Heart right ventricle (tissue), 16 donors: ENCODE measurements around the gene COL8A1. TPM values are rescaled to one million over a fixed set of nuclear protein-coding genes. Genes with fewer than 3 reads are reported as not detected.

ENCODE experiments used
- ATAC-seq, 8 donors: fragments of 200-7000 bp; cut with Tn5 transposase; one replicate each; pipeline ENCODE4 v1.9.1; 2020; ENCODE audit warnings: mild to moderate bottlenecking in 8 of 8, moderate library complexity in 8 of 8, moderate number of reproducible peaks in 1 of 8
- DNase-seq, 2 donors: peaks; one replicate each; pipeline ENCODE4 v3.0.0-alpha.2; 2020
- H3K27ac ChIP-seq, 10 donors: fragments of 200-600 bp; sonication (generic) in 2 of 10; one replicate each; pipeline versions ENCODE4 v1.5.0 to v1.8.0; 2020 to 2022; ENCODE audit warnings: mild to moderate bottlenecking in 3 of 10
- H3K27me3 ChIP-seq, 7 donors: fragments of 200-600 bp; one replicate each; pipeline ENCODE4 v1.8.0; 2021 to 2022; ENCODE audit warnings: mild to moderate bottlenecking in 2 of 7
- H3K36me3 ChIP-seq, 9 donors: fragments of 200-600 bp; sonication (generic) in 1 of 9; one replicate each; pipeline versions ENCODE4 v1.5.0 to v1.8.0; 2020 to 2022; ENCODE audit warnings: mild to moderate bottlenecking in 2 of 9
- H3K4me1 ChIP-seq, 9 donors: fragments of 200-600 bp; sonication (generic) in 1 of 9; one replicate each; pipeline versions ENCODE4 v1.5.0 to v1.8.0; 2020 to 2022; ENCODE audit warnings: mild to moderate bottlenecking in 4 of 9
- H3K4me3 ChIP-seq, 10 donors: fragments of 200-600 bp; sonication (generic) in 2 of 10; one replicate each; pipeline versions ENCODE4 v1.5.0 to v1.8.0; 2020 to 2022; ENCODE audit warnings: mild to moderate bottlenecking in 7 of 10, moderate library complexity in 2 of 10
- H3K9me3 ChIP-seq, 11 donors: fragments of 200-600 bp in 10 of 11; sonication (generic) in 2 of 11; one replicate each; pipeline versions ENCODE4 v1.5.0 to v1.8.0; 2013 to 2022; ENCODE audit warnings: mild to moderate bottlenecking in 2 of 11, control low read depth in 1 of 11, moderate library complexity in 1 of 11
- WGBS, 2 donors: extraction: QIAGEN DNeasy Blood & Tissue Kit; methylation state at CpG; one replicate each; pipeline ENCODE4 v1.1.7; 2013; ENCODE audit warnings: inconsistent platforms in 1 of 2; 5-methylcytosine and 5-hydroxymethylcytosine counted together
- intact Hi-C, 10 donors: fragments of 100-400 bp; cut with DNase I; formaldehyde crosslinking; loops; one replicate each; pipeline versions ENCODE4 v1.11.1 to v1.14.2; 2022
- polyA plus RNA-seq, 2 donors: library from polyadenylated mRNA; stranded (reverse); fragments of 200-250 nt; gene quantifications; one replicate each; pipeline ENCODE4 v1.2.3, GENCODE V29; 2013
- total RNA-seq, 10 donors: library from RNA; stranded (reverse); fragmentation: NEBNext Ultra II Directional in 3 of 10; extraction: Animal tissue kit (Norgen Biotek cat#: 25700) in 3 of 10; gene quantifications; one replicate each; pipeline versions ENCODE4 v1.2.1 to v1.2.4, GENCODE V29; 2021 to 2023
- TF ChIP-seq, protein P1 (sequence below), 9 donors: fragments of 200-600 bp; sonication (generic) in 2 of 9; IDR thresholded peaks; one replicate each; pipeline versions ENCODE4 v1.5.0 to v1.8.0; 2021 to 2022; ENCODE audit warnings: antibody characterized with exemption in 9 of 9, mild to moderate bottlenecking in 5 of 9, moderate library complexity in 1 of 9
- donor health status: Arrhythmogenic right ventricular cardiomyopathy.
- donor health status: ischemic (EF 13 %, LVEDD 7.1; RV severe dilation, severe dysfunction).
- donor health status: healthy with polysubstance abuse.
- donor health status: DM: no; HTN: yes; CAD: no.
- donor health status: DM: no; HTN: no; CAD: no.
- donor health status: ischemic (EF 25% LVEDD 6.9; RV normal size, moderate dysfunction).
- donor health status: ischemic (EF 25% LVEDD 5.7; RV mildly dilated, moderate dysfunction).
- donor health status: healthy.
- donor health status: DM: yes; HTN: yes; CAD: no.
- donor health status: Ischemic cardiomyopathy.
- donor health status: ischemic (EF 35%, LVEDD 5.7; RV mildly dilated, moderate dysfunction).
- donor health status: nonischemic (EF 11% LVEDD 7.7; RV severe dilation, severe dysfunction).
- donor health status: DM: yes; HTN: yes; CAD: no.
- donor health status: PGD.
- donor health status: ischemic (EF 29% LVEDD 5.4; RV normal size, mild dysfunction).
- donor health status: nonischemic (EF 23%, LVEDD 6.1; RV moderate dilation, normal function).

COL8A1 gene
- total and polyA plus RNA-seq, 12 donors: 7.5 to 32.2 (median 14.5) TPM

DNA sequence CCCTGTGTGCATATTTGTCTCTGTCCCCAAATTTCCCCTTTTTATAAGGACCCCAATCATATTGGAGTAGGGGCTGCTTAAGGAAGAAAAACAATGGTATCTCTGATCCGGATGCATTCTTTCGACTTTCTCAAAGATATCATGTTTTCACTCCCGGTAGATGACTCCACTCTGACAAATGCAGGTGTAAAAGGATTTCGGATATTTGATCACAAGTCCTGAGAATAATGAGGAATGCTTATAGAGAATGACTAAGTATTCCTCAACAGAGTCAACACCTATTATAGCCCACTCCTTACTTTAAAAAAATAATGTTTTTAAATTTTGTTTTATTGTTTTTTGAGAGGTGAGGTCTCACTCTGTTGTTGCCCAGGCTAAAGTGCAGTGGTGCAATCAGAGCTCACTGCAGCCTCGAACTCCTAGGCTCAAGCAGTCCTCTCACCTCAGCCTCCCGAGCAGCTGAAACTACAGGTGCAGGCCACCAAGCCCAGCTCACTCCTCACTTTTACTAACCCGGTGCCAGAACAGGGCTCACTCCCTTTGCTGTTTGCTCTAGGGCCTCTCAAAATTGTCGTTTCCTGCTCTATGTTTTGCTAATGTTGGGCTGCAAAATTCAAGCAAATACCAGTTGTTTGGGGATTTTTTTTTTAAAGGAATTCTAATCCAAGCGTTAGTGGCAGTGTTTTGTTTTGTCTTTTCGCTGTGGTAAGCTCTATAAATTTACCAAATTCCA is 24.6 kb downstream of the COL8A1 start:
- H3K4me3 ChIP-seq: no peak overlapping the region
- 73 to 77% methylated on average over 10 of the region's 10 CpGs for WGBS, 2 donors
- intact Hi-C loops: no loop called here
- H3K4me1 ChIP-seq: peaks cover 0 to 38% (median 13%) of the 10 kb centered on the region in 9 donors
- H3K27ac ChIP-seq: no peak overlapping the region
- no peaks in the 10 kb centered on the region for H3K9me3 ChIP-seq
- TF ChIP-seq, protein P1, sequence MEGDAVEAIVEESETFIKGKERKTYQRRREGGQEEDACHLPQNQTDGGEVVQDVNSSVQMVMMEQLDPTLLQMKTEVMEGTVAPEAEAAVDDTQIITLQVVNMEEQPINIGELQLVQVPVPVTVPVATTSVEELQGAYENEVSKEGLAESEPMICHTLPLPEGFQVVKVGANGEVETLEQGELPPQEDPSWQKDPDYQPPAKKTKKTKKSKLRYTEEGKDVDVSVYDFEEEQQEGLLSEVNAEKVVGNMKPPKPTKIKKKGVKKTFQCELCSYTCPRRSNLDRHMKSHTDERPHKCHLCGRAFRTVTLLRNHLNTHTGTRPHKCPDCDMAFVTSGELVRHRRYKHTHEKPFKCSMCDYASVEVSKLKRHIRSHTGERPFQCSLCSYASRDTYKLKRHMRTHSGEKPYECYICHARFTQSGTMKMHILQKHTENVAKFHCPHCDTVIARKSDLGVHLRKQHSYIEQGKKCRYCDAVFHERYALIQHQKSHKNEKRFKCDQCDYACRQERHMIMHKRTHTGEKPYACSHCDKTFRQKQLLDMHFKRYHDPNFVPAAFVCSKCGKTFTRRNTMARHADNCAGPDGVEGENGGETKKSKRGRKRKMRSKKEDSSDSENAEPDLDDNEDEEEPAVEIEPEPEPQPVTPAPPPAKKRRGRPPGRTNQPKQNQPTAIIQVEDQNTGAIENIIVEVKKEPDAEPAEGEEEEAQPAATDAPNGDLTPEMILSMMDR (IDR thresholded peaks at IDR 0.05): no peak
- ATAC-seq (no peak), DNase-seq (no peak)
- peaks cover 0 to 5% (median 0%) of the 10 kb centered on the region in 7 donors for H3K27me3 ChIP-seq
- H3K36me3 ChIP-seq: no peaks in the 10 kb centered on the region

DNA sequence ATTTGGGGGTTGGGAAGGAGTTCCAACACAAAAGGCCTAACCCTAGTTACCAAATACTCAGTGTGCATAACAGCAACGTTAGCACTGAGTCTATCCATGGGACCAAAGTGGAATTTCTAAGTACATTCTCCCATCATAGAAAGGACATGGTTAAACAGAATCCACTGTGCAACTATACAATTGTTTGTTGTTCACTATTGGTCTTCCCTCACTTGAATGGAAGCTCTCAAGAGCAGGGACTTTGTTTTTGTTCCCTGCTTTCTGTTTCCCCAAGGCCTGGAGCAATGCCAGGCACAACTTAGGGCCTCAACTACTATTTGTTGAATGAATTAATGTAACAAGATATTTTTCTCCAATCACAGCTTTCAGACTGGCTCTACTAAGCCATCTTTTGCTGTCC is 25.6 kb downstream of the COL8A1 start:
- intact Hi-C loops: no loop called here
- DNase-seq: no peak

DNA sequence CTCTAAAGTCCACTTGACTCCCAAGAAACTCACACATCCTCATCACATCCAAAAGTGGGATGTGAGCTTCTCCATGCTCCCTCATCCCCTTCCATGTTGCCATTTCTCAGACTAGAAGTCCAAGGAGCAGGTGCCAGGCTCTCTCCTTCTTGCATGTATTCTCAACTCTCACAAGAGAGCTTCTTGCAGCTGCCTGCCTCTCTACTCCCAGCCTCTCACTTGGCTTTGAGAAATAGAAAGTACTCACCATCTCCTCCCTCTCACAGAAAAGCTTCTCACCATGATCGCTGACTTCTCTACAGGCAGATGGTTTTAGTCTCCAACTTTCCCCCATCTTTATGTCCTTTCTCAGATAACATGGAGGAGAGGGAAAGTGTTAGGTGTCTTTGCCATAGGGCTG is 26.6 kb downstream of the COL8A1 start:
- DNase-seq (no peak), ATAC-seq (no peak)
- H3K36me3 ChIP-seq: no peaks in the 10 kb centered on the region
- TF ChIP-seq, protein P1 (IDR thresholded peaks at IDR 0.05): no peak
- 96 to 98% methylated on average over 1 of the region's 1 CpG for WGBS, 2 donors
- H3K27me3 ChIP-seq: peaks cover 0 to 5% (median 0%) of the 10 kb centered on the region in 7 donors
- peaks cover 0 to 30% (median 8%) of the 10 kb centered on the region in 9 donors for H3K4me1 ChIP-seq
- no peak overlapping the region for H3K27ac ChIP-seq
- intact Hi-C loops: no loop called here
- H3K4me3 ChIP-seq: no peak overlapping the region
- H3K9me3 ChIP-seq: no peaks in the 10 kb centered on the region

More for the DNA sequence above, 25.6 kb downstream of the COL8A1 start:
- Histone ChIP-seq H3K9me3 (no peaks in the 10 kb centered on the region), H3K4me3 (no peak overlapping the region), H3K4me1 (peaks cover 0 to 40% (median 8%) of the 10 kb centered on the region in 9 donors), H3K36me3 (no peaks in the 10 kb centered on the region), H3K27me3 (peaks cover 0 to 5% (median 0%) of the 10 kb centered on the region in 7 donors), H3K27ac (no peak overlapping the region)
- ATAC-seq: no peak
- TF ChIP-seq, protein P1 (IDR thresholded peaks at IDR 0.05): no peak
- WGBS, 2 donors: 52 to 53% methylated on average over 1 of the region's 1 CpG

- Histone ChIP-seq H3K27me3 (peaks cover 0 to 5% (median 0%) of the 10 kb centered on the region in 7 donors), H3K4me1 (peaks cover 0 to 24% (median 8%) of the 10 kb centered on the region in 9 donors), H3K27ac (peak overlapping the region in 3 of 10 donors; percentile 0 to 65 (median 23)), H3K9me3 (no peaks in the 10 kb centered on the region), H3K36me3 (no peaks in the 10 kb centered on the region), H3K4me3 (no peak overlapping the region)
- TF ChIP-seq, protein P1 (IDR thresholded peaks at IDR 0.05): no peak
- ATAC-seq (peak in 2 of 8 donors; percentile 35 to 61), DNase-seq (no peak)
- intact Hi-C loops: no loop called here
- WGBS, 2 donors: 67 to 70% methylated on average over 1 of the region's 1 CpG
These were observed 27.8 kb downstream of the COL8A1 start for GRCh38 chr3:99666201-99666600.
